NCI-H460 (cell line): ENCODE data around the gene UTF1. TPM values are rescaled to one million over a fixed set of nuclear protein-coding genes. Genes with fewer than 3 reads are reported as not detected.

Experiments
- DNase-seq: peaks from one replicate; pipeline ENCODE4 v3.0.0-alpha.2; 2016; ENCODE audit warnings: low read depth; ENCODE audit errors: extremely low read depth
- total RNA-seq: library from RNA; depleted of rRNA; stranded (reverse); fragments of >200 nt; shearing (Covaris generic); gene quantifications from 2 replicates; pipeline ENCODE4 v1.2.3, GENCODE V29; 2014

The UTF1 gene
- total RNA-seq, 1 experiment from 2014 or later, result not detected

GRCh38 chr10:133242611-133243356 lies 12.8 kb downstream of the UTF1 start:
- DNase-seq, result no peak

- no peak for DNase-seq
Observed at GRCh38 chr10:133243593-133243992, 13.6 kb downstream of the UTF1 start.

GRCh38 chr10:133245439-133246235 lies 15.6 kb downstream of the UTF1 start:
- DNase-seq, result peak; percentile 45

- no peak for DNase-seq
Observed at GRCh38 chr10:133246236-133246626, 16.2 kb downstream of the UTF1 start.

- no peak for DNase-seq
Observed at GRCh38 chr10:133247681-133248333, 17.8 kb downstream of the UTF1 start.

- DNase-seq, result no peak
Observed at GRCh38 chr10:133248334-133248715, 18.3 kb downstream of the UTF1 start.

- DNase-seq, result no peak
Observed at GRCh38 chr10:133249094-133249780, 19.2 kb downstream of the UTF1 start.

- no peak for DNase-seq
Observed at GRCh38 chr10:133249975-133250754, 20.1 kb downstream of the UTF1 start.

GRCh38 chr10:133251388-133252222 lies 21.6 kb downstream of the UTF1 start:
- DNase-seq, result no peak

- DNase-seq, result no peak
Observed at GRCh38 chr10:133252223-133252552, 22.2 kb downstream of the UTF1 start.

GRCh38 chr10:133253361-133253955 lies 23.4 kb downstream of the UTF1 start:
- DNase-seq, result no peak

- DNase-seq, result no peak
Observed at GRCh38 chr10:133254421-133255120, 24.6 kb downstream of the UTF1 start.

GRCh38 chr10:133255323-133255722 lies 25.3 kb downstream of the UTF1 start:
- DNase-seq, result no peak

- peak; percentile 63 for DNase-seq
Observed at GRCh38 chr10:133257489-133258065, 27.6 kb downstream of the UTF1 start.

- no peak for DNase-seq
Observed at GRCh38 chr10:133258066-133258817, 28.2 kb downstream of the UTF1 start.

GRCh38 chr10:133258818-133259601 lies 29.0 kb downstream of the UTF1 start:
- peak; percentile 93 for DNase-seq

- DNase-seq, result no peak
Observed at GRCh38 chr10:133259602-133259989, 29.6 kb downstream of the UTF1 start.
